Measurements from ENCODE around the gene DNAJC8.

The DNAJC8 gene

DNA sequence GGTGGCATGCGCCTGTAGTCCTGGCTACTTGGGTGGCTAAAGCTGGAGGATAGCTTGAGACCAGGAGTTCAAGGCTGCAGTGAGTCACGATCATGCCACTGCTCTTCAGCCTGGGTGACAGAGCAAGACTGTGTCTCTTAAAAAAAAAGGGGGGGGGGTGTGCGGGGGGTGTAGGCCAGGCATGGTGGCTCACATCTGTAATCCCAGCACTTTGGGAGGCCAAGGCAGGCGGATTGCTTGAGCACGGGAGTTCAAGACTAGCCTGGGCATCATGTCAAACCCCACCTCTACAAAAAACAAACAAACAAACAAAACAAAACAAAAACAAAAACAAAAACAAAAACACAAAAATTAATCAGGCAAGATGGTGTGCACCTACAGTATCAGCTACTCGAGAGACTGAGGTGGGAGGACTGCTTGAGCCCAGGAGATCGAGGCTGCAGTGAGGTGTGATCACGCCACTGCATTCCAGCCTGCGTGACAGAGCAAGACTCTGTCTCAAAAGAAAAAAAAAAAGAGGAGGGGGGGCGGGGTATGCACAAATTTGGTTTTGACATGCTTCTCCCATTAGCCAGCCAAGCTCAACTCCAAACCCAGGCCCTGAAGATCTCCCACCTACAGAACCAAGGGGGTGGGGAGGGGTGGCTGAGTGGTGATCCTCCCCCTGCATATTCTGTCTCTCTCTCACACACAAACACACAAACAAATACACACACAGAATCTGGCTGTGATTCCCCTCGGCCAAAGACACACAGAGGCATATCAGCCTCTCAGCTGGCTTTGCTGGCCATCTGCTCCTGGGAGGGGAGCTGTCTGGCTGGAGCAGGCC lies 59.5 kb downstream of the DNAJC8 start:
- in situ Hi-C loops (cut with HindIII; ENCODE audit: low sequenced_read_pairs): no loop called here

GRCh38 chr1:28172713-28173150 lies 60.1 kb downstream of the DNAJC8 start:
- in situ Hi-C loops (cut with HindIII; ENCODE audit: low sequenced_read_pairs): no loop called here

GRCh38 chr1:28171246-28171645 lies 61.6 kb downstream of the DNAJC8 start:
- in situ Hi-C loops (cut with HindIII; ENCODE audit: low sequenced_read_pairs): no loop called here

DNA sequence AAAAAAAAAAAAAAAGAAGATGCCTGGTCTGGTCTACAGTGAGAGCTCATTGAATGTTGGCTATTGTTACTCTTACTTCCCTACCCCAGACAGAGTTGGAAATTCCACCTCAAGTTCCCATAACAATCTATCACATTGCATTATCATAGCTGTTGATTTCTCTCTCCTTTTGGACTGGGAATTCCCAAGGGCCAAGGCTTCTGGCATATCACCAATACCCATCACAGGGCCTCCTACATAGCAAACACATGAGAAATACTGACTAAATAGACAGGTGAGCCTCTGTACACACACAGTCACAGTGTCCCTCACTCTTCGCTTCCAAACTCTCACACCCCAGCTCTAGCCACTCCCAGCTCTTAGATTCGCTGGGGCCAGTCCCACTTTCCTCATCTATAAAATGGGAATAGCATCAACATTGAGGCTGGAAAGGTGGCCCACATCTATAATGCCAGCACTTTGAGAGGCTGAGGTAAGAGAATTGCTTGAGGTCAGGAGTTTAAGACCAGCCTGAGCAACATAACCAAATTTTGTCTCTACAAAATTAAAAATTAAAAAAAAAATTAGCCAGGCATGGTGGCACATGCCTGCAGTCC lies 62.7 kb downstream of the DNAJC8 start:
- in situ Hi-C loops (cut with HindIII; ENCODE audit: low sequenced_read_pairs): no loop called here

DNA sequence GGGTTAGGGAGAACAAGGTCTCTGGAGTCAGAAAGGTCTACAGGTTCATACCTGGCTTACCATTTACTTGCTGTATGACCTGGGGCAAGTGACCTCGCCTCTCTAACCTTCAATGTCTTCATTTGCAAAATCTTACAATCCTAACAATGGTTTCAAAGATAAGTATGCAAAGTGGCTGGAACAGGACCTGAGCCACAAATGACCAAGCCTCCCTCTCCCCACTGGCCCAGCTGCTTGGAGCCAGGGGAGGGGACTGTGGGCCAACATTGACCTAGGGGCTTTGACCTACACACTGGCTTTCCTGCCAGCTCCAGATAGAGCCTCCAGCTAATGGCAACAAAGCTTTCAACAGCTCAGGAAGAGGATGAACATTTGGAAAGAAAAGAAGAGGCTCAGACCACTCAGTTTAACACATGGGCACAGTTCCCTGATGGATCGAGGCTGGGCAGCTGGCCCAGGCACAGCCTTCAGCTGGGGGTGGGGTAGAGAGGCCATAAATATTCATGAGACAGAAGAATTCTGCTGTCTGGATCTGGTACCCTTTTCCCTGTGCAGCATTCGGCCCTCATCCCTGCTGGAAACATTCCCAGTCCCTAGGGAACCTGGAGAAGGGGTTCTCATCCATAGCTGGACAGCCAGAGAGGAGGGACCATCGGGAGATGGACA lies 69.2 kb downstream of the DNAJC8 start:
- in situ Hi-C loops (cut with HindIII; ENCODE audit: low sequenced_read_pairs): no loop called here

GRCh38 chr1:28162151-28162550 lies 70.7 kb downstream of the DNAJC8 start:
- in situ Hi-C loops (cut with HindIII; ENCODE audit: low sequenced_read_pairs): no loop called here

DNA sequence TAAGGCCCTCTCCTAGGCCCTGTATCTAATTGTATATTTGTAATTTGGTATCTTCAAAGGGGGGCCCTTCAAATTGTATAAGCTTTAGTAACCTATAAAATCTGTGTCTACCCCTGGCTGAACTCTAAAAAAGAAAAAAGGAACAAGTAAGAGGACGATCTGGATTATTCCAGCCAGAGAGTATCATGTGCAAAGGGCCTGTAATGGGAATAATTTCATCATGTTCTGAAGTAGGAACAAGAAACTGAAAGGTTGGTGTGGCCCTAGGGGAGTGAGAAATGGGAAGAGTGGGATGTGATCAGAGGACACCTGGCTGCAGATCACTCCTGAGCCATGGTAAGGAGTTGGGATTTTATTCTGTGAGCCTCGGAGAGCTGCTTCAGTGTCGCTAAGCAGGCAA lies 71.1 kb downstream of the DNAJC8 start:
- in situ Hi-C loops (cut with HindIII; ENCODE audit: low sequenced_read_pairs): no loop called here

GRCh38 chr1:28160782-28161266 lies 72.0 kb downstream of the DNAJC8 start:
- in situ Hi-C loops (cut with HindIII; ENCODE audit: low sequenced_read_pairs): no loop called here

DNA sequence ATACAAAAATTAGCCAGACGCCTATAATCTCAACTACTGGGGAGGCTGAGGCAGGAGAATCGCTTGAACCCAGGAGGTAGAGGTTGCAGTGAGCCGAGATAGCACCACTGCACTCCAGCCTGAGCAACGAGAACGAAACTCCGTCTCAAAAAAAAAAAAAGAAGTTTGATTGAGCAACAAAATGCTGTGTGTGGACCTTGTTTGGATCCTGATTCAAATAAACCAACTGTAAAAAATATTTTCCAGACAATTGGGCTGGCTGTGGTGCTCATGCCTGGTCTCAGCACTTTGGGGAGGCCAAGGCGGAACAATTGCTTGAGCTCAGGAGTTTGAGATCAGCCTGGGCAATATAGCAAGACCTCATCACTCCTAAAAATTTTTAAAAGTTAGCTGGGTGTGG lies 73.1 kb downstream of the DNAJC8 start:
- in situ Hi-C loops (cut with HindIII; ENCODE audit: low sequenced_read_pairs): no loop called here

GRCh38 chr1:28159243-28159642 lies 73.6 kb downstream of the DNAJC8 start:
- in situ Hi-C loops (cut with HindIII; ENCODE audit: low sequenced_read_pairs): no loop called here

GRCh38 chr1:28157894-28158293 lies 74.9 kb downstream of the DNAJC8 start:
- in situ Hi-C loops (cut with HindIII; ENCODE audit: low sequenced_read_pairs): no loop called here

- in situ Hi-C loops (cut with HindIII; ENCODE audit: low sequenced_read_pairs): no loop called here
Measured at GRCh38 chr1:28156821-28157220, 76.0 kb downstream of the DNAJC8 start.

- in situ Hi-C loops (cut with HindIII; ENCODE audit: low sequenced_read_pairs): no loop called here
Measured at GRCh38 chr1:28155628-28156027, 77.2 kb downstream of the DNAJC8 start.

GRCh38 chr1:28154078-28154594 lies 78.7 kb downstream of the DNAJC8 start:
- in situ Hi-C loops (cut with HindIII; ENCODE audit: low sequenced_read_pairs): no loop called here
